ENCODE results near the gene TELO2.
A peak's percentile ranks its signal among the peaks of the same experiment; 100 is the strongest.
"Not testable (repeated sequence)": the region's sequence is repeated elsewhere in the genome, so short reads cannot be mapped to it uniquely, and the experiment has no call there.

Gene TELO2

DNA sequence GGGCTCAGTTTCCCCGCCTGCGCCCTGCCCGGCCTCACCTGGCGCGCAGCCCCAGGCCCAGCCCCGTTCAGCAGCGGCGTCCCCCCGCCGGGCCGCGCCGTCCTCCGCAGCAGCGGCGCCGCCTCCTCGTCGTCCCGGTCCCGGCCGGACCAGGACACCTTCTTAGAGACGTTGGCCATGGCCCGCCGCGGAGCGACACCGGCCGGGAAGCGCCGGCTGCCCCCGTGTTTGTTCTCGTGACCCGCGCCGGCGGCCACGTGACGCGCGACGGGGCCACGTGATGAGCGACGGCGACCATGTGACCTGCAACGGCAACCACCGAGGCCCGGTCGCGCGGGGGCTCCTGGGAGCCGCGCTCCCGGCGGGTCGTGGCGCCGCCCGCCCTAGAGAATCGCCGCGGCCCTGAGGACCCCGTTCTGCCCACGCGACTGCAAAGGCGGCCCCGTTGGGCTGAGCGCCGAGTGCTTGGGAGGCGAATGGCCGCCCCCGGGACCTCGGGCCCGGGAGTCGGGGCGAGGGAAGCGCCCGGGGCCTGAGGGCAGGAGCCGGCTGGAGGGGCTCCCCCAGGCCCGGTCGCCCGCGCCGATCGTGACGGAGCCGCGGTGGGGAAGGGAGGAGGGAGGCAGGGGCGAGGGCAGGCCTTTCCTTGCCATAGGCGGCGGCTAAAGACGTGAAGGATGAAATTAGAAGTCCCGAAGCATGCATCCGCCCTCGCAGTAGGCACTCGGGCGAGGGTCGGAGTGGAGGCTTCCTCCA is 18.2 kb upstream of the TELO2 start, which contains the start of gene CLCN7:
Gene CLCN7, minus strand, starts transcription at position 233 of the 756 bp plus-strand sequence. Its CDS starts 54 bp downstream, at position 179.
- no peaks in the 10 kb centered on the region for H3K9me3 ChIP-seq
- H3K27me3 ChIP-seq: no peaks in the 10 kb centered on the region
- intact Hi-C loops (cut with DNase I; ENCODE audit: low total_unique reads): loop anchor here (5.0 to 10.0 kb wide), 2 partner anchors 50 to 142 kb away; partner anchors contain the start of gene UQCC4
- TF ChIP-seq, protein P1, sequence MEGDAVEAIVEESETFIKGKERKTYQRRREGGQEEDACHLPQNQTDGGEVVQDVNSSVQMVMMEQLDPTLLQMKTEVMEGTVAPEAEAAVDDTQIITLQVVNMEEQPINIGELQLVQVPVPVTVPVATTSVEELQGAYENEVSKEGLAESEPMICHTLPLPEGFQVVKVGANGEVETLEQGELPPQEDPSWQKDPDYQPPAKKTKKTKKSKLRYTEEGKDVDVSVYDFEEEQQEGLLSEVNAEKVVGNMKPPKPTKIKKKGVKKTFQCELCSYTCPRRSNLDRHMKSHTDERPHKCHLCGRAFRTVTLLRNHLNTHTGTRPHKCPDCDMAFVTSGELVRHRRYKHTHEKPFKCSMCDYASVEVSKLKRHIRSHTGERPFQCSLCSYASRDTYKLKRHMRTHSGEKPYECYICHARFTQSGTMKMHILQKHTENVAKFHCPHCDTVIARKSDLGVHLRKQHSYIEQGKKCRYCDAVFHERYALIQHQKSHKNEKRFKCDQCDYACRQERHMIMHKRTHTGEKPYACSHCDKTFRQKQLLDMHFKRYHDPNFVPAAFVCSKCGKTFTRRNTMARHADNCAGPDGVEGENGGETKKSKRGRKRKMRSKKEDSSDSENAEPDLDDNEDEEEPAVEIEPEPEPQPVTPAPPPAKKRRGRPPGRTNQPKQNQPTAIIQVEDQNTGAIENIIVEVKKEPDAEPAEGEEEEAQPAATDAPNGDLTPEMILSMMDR (IDR thresholded peaks at IDR 0.05): no peak
- peak within 1 kb of the TSS; percentile 79 to 95 for H3K4me3 ChIP-seq
- peak; percentile 90 to 94 for DNase-seq
- peaks cover 0 to 7% (median 0%) of the 10 kb centered on the region in 3 donors for H3K36me3 ChIP-seq
- H3K4me1 ChIP-seq: peaks cover 0 to 33% (median 20%) of the 10 kb centered on the region in 4 donors
- peak within 1 kb of the TSS; percentile 85 to 88 for H3K27ac ChIP-seq

DNA sequence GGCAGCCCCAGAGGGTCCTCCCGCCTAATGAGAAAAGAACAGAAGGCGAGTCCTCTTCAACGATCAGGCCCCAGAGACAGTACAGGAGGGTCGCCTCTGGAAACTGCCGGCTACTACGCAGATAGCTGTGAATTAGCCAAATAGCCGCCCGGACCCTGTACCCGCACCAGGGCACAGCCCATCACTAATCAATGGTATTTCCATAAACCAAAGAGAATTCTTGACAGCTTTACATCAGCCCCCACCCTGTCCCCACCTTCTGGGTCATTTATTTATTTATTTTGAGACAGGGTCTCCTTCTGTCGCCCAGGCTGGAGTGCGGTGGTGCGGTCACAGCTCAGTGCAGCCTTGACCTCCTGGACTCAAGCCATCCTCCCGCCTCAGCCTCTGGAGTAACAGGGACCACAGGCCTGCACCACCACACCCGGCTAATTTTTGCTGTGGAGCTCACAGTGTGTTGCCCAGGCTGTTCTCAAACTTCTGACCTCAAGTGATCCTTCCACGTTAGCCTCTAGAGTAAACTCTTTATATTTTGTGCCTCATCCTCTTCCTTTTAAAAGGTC is 17.5 kb upstream of the TELO2 start:
- Histone ChIP-seq H3K4me3 (peak overlapping the region; percentile 79 to 95), H3K9me3 (no peaks in the 10 kb centered on the region), H3K27ac (peak overlapping the region; percentile 85 to 88), H3K27me3 (no peaks in the 10 kb centered on the region), H3K36me3 (peaks cover 0 to 7% (median 0%) of the 10 kb centered on the region in 3 donors), H3K4me1 (peaks cover 0 to 28% (median 17%) of the 10 kb centered on the region in 4 donors)
- no peak for DNase-seq
- TF ChIP-seq, protein P1 (IDR thresholded peaks at IDR 0.05): no peak
- intact Hi-C loops (cut with DNase I; ENCODE audit: low total_unique reads): loop anchor here (5.0 to 10.0 kb wide), 2 partner anchors 51 to 142 kb away; partner anchors contain the start of gene UQCC4

DNA sequence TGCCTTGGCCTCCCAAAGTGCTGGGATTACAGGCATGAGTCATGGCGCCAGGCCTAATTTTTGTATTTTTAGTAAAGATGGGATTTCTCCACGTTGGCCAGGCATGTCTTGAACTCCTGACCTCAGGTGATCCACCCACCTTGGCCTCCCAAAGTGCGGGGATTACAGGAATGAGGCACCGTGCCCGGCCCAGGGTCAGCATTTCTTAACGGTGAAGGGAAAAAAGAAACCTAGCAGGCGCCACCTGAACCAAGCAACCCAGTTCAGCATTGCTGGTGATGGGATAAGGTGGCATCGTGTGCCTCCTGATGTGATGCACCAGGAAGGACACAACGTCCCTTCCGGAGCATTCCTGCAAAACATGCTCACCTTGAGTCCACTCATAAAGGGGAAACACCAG is 16.1 kb upstream of the TELO2 start:
- intact Hi-C loops (cut with DNase I; ENCODE audit: low total_unique reads): loop anchor here (5.0 to 10.0 kb wide), 2 partner anchors 52 to 140 kb away; partner anchors contain the start of gene UQCC4
- Histone ChIP-seq H3K36me3 (no peaks in the 10 kb centered on the region), H3K4me3 (no peak overlapping the region), H3K4me1 (peaks cover 0 to 22% (median 15%) of the 10 kb centered on the region in 4 donors), H3K27ac (no peak overlapping the region), H3K9me3 (no peaks in the 10 kb centered on the region), H3K27me3 (no peaks in the 10 kb centered on the region)
- TF ChIP-seq, protein P1 (IDR thresholded peaks at IDR 0.05): no peak
- no peak for DNase-seq

DNA sequence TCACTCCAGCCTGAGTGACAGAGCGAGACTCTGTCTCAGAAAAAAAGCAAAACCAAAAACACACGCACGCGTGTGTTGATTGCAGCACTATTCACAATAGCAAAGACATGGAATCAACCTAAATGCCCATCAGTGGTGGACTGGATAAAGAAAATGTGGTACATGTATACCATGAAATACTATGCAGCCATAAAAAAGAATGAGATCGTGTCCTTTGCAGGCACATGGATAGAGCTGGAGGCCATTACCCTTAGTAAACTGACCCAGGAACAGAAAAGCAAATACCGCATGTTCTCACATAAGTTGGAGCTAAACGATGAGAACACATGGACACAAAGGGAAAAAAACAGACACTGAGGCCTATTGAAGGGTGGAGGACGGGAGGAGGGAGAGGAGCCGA is 14.2 kb upstream of the TELO2 start:
- H3K27me3 ChIP-seq, DNase-seq, H3K36me3 ChIP-seq, H3K4me3 ChIP-seq, H3K27ac ChIP-seq, H3K9me3 ChIP-seq: not testable (repeated sequence)
- intact Hi-C loops (cut with DNase I; ENCODE audit: low total_unique reads): loop anchor here (5.0 to 10.0 kb wide), 2 partner anchors 54 to 138 kb away; partner anchors contain the start of gene UQCC4
- H3K4me1 ChIP-seq: peaks cover 0 to 13% (median 9%) of the 10 kb centered on the region in 4 donors

DNA sequence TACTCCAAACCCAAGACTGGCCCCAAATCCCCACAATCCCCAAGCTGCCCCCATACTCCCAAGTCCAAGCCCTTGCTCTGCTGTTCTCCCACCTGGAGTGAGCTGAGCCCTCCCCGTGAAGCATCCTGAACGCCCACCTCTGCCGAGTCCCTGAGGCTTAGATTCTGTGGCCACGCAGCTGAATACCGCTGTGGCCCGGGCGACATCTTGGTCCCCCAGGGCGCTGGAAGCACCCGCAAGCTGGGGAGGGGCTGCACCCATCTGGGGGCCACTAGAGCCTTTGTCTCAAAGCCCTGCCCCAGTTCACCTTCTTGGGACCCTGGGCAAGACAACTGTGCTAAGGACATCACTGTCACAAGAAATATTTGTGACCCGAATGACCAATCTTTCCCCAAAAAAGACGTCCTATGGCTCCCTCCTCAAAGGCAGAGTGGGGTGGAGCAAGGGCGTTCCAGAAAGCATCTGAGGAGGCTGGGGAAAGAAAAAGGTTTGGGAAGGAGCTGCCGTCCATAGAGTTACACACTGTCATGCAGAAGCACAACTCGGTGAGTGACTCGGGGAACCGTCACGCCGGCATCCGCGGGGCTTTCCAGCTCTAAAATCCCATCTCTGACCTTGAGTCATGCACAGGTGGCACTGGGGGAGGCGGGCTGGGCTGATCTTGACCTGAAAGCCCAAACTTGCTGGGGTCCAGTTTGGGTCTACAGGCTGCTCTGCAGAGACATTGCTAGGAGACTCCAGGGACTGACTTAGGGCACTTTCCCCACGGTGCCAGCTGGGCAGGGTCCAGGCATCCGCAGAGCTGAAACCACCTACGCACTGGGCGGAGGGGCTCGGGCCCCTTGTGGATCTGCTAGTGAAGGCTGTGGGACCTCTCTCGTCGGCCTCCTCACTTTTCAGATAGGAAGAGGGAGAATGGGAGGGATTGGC is 11.0 kb upstream of the TELO2 start:
- Histone ChIP-seq H3K36me3 (no peaks in the 10 kb centered on the region), H3K27ac (no peak overlapping the region), H3K4me1 (no peaks in the 10 kb centered on the region), H3K9me3 (no peaks in the 10 kb centered on the region), H3K27me3 (no peaks in the 10 kb centered on the region), H3K4me3 (no peak overlapping the region)
- DNase-seq: no peak
- TF ChIP-seq, protein P1 (IDR thresholded peaks at IDR 0.05): no peak
- intact Hi-C loops (cut with DNase I; ENCODE audit: low total_unique reads): no loop called here
